Endothelial cell of hepatic sinusoid (primary cell): ENCODE data around the gene PKN2.
"Not testable (repeated sequence)": the region's sequence is repeated elsewhere in the genome, so short reads cannot be mapped to it uniquely, and the experiment has no call there.

Experiments used
- in situ Hi-C: cut with HindIII; loops from 2 replicates; pipeline ENCODE4 v1.10.0; 2017; ENCODE audit warnings: low sequenced_read_pairs

PKN2 gene

GRCh38 chr1:88873737-88874349 is 189.8 kb downstream of the PKN2 start:
- in situ Hi-C loops = no loop called here

- in situ Hi-C loops = no loop called here
Measured at GRCh38 chr1:88875595-88875994, 191.5 kb downstream of the PKN2 start.

- in situ Hi-C loops = no loop called here
Measured at GRCh38 chr1:88876573-88877365, 192.7 kb downstream of the PKN2 start.

GRCh38 chr1:88877382-88877825 is 193.3 kb downstream of the PKN2 start:
- in situ Hi-C loops = no loop called here

- in situ Hi-C loops = no loop called here
Measured at GRCh38 chr1:88877911-88878310, 193.8 kb downstream of the PKN2 start.

GRCh38 chr1:88878731-88879130 is 194.7 kb downstream of the PKN2 start:
- in situ Hi-C loops = no loop called here

- in situ Hi-C loops = not testable (repeated sequence)
Measured at GRCh38 chr1:88880717-88881116, 196.6 kb downstream of the PKN2 start.

- in situ Hi-C loops = no loop called here
Measured at GRCh38 chr1:88883156-88883555, 199.1 kb downstream of the PKN2 start.
